Anterior cingulate cortex (tissue), 58 donors: ENCODE data around the gene TRPM2.
"Not testable (repeated sequence)": the region's sequence is repeated elsewhere in the genome, so short reads cannot be mapped to it uniquely, and the experiment has no call there.

ENCODE experiments used
- DNase-seq, 58 donors: peaks; one replicate each; lab custom pipeline; 2025; lab: John Stamatoyannopoulos, UW

Gene TRPM2

DNA sequence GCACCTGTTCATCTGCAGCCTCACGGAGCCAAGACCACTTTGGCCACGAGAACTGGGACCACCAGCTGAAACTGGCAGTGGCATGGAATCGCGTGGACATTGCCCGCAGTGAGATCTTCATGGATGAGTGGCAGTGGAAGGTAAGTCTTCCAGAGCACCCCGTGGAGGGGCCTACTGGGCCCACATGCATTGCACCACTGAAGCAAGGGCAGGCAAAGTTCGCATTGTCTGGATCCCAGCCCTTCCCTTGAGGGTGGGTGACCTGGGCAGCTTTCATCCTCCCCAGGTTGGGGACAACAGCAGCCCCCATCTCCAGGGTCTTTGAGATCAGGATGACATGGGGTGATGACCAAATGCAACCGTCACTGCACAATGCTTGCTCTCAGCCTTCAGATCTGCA, 37.5 kb downstream of the TRPM2 start:
- DNase-seq: no peak

DNA sequence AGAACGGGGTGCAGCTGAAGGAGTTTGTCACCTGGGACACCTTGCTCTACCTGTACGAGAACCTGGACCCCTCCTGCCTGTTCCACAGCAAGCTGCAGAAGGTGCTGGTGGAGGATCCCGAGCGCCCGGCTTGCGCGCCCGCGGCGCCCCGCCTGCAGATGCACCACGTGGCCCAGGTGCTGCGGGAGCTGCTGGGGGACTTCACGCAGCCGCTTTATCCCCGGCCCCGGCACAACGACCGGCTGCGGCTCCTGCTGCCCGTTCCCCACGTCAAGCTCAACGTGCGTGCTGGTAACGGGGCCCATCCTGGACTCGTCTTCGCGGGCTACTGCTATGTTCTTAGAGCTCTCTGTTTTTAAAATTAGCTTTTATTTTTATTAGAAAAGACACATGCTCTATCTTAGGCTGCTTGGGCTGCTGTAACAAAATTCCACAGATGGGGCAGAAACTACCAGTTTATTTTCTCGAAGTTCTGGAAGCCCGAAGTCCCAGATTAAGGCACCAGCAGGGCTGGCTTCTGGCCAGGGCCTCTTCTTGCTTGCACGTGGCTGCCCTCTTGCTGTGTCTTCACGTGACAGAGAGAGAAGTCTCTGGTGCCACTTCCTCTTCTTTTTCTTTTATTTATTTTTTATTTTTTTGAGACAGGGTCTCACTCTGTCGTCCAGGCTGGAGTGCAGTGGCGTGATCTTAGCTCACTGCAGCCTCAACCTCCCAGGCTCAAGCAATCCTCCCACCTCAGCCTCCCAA, 38.1 kb downstream of the TRPM2 start:
- DNase-seq: no peak

DNA sequence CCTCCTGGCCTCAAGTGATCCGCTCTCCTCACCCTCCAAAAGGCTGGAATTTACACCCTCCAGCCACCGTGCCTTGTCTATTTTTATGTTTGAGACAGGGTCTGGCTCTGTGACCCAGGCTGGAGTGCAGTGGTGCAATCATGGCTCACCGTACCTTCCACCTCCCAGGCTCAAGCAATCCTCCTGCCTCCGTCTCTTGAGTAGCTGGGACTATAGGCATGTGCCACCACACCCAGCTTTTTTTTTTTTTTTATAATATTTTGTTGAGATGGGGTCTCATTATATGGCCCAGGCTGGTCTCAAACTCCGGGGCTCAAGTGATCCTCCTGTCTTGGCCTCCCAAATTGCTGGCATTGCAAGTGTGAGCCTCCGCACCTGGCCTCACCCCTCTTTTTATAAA, 38.8 kb downstream of the TRPM2 start:
- DNase-seq: no peak

DNA sequence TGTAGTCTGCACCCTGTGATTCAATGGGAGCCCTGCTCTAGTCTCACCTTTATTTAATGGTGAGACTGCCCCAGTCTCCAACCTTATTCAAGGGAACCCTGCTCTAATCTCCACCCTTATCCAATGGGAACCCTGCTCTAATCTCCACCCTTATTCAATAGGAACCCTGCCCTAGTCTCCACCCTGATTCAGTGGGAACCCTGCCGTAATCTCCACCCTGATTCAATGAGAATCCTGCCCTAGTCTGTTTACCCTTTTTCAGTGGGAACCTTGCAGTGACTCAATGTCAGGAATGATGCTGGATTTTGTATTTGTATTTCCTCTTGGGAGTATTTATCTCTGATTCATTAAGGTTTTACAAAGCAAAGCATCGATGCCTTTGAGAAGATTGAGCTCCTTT, 39.5 kb downstream of the TRPM2 start:
- DNase-seq: no peak

DNA sequence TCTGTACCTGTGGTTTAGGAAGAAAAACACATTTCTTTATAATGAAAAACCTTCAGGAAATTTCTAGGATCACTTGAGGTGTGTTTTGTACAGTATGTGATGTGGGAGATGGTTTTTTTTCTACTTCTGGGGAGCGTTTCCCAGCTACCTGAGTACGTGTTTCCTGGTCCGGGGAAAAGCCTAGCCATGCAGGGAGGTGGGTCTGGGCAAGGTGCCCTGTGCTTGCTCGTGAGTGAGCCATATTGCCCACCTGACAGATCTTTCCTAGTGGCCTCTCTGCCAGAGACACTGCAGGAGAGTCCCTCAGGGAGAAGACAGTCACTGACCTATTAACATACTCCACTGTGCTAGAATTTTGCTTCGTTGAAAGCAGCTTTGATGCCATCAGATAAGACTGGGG, 41.3 kb downstream of the TRPM2 start:
- no peak for DNase-seq

DNA sequence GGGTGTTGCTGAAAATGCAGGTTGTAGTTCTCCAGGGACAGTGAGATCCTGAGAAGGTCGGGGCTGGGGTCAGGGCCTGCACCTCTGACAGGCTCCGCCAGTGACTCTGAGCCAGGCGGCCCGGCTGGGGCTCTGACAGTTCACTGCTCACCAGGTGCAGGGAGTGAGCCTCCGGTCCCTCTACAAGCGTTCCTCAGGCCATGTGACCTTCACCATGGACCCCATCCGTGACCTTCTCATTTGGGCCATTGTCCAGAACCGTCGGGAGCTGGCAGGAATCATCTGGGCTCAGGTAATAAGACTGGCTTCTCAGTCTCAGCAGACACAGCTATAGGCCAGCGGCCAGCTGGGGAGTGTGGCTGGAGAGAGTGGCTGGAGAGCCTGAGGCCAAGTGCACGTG, 41.8 kb downstream of the TRPM2 start:
- DNase-seq: no peak

DNA sequence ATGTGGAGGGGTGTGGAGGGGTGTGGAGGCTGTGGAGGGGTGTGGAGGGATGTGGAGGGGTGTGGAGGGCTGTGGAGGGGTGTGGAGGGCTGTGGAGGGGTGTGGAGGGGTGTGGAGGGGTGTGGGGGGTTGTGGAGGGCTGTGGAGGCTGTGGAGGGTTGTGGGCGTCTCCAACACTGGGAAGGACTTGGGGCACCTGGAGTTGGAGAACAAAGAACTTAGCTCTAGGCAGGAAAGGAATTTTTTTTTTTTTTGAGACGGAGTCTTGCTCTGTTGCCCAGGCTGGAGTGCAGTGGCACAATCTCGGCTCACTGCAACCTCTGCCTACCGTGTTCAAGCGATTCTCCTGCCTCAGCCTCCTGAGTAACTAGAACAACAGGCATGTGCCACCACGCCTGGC, 43.4 kb downstream of the TRPM2 start:
- not testable (repeated sequence) for DNase-seq

DNA sequence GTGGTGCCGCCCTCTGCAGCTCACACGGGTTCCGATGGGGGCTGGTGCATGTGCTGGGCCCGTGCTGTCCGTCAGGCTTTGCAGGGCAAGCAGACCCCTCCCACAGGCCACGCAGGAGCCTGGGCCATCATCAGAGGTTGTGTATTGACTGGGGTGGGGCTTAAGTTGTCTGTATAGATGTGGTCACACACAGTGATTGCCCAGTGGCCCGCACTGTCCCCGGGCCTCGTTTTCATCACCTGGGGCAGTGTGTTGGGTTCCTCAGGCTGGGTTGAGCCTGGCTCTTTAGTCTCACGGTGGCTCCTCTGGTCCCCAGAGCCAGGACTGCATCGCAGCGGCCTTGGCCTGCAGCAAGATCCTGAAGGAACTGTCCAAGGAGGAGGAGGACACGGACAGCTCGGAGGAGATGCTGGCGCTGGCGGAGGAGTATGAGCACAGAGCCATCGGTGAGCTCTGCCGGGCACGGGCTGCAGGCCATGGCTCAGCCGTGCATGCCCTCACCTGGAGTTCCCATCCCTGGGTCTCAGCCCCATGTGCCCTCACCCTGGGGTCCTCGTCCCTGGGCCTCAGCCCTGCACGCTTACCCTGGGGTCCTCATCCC, 44.1 kb downstream of the TRPM2 start:
- no peak for DNase-seq

DNA sequence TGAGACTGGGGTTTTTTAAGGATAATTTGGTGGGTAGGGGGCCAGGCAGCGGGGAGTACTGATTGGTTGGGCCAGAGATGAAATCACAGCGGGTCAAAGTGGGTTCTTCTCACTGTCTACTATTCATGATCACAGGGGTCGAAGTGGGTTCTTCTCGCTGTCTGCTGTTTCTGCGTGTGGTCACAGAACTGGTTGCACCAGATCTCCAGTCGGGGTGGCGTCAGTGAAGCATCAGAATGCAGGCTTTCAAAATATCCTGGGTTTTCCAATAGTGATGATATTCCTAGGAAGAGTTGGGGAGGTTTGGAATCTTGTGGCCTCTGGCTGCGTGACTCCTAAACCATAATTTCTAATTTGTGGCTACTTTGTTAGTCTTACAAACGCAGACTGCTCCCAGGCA, 45.1 kb downstream of the TRPM2 start:
- no peak for DNase-seq

DNA sequence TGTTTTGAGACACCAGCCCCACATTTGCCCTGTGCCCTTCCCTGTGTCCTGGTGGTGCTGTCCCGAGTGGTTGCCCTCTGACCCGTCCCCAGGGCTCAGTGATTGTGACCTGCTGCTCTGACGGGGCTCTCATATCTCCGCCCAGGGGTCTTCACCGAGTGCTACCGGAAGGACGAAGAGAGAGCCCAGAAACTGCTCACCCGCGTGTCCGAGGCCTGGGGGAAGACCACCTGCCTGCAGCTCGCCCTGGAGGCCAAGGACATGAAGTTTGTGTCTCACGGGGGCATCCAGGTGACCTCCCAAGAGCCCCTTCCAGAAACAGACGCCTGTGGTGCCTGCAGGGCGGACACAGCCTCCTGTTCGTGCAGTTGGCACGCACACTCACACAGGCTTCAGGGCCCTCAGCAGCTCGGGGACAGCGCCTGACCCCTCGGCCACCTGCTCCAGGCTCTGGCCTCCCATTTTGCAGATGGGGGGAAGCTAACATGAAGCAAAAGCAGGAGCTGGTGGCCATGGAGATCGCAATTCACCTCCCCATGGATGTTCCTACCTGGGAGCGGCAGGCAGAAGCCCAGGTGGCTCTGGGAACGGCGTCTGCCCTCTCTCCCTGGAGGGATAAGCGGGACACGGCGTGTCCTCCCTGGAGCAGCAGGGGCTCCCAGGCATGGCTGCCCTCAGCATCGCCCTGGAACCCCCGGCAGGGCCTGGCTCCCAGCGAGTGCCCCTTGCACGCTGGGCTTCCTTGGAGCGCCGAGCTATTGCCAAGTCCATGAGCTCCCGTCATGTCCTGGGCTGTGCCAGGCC, 45.9 kb downstream of the TRPM2 start:
- DNase-seq: no peak

DNA sequence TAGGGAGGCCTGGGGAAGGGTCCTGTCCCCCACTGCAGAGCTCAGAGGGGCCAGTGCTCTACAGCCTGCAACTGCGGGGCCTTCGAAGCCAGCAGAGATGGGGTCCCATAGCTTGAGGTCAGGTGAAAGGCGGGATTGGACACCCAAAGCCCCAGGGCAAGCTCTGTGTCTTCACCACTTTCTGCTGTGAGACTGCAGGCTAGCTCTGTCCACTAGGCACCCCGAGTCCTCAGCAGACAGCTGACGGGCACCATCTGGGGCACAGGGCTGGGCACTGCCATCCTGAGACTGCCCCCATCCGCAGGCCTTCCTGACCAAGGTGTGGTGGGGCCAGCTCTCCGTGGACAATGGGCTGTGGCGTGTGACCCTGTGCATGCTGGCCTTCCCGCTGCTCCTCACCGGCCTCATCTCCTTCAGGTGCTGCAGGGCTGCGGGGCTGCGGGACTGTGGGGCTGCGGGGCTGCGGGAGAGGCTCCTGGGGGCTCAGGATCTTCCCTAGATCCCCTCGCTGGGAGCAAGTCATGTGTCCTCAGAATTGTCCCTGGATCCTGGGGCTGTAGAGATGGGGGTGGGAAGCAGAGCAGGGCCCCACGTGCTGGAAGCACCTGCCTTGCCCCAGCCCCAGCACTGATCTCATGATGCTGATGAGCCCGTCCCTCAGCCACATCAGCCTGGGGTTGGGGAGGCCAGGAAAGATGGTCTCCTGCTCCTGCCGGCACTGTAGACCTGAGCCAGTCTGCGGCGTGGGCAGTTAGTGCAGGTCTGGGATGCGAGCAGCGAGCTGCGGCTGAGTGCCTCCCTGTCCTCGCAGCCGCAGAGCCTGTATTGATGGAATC, 46.8 kb downstream of the TRPM2 start:
- DNase-seq: no peak

DNA sequence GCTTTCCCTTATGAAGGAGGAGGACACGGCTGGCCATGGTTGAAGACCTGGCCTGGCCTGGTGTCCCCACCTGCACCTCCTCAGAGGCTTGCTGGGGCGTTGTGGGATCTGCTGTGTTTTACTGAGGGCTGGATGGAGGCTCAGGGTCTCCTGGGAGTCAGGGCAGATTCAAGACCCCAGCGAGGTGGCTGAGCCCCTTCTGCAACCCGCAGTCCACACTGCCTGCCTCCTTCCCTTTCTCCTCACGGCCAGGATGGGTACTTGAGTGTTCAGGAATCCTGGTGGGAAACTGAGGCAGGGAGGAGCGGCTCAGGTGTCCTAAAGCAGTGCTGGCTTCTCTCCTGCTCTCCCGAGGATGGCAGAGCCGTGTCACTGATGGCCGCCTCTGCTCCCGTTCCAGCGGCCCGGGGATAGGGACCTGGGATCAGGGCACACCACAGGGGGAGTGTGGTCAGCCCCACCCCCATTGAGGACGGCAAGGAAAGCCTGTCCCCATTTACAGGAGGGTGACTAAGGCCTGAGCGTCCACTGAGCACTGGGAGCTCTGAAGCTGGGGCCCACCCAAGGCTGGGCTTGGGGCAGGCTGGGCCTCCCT, 47.5 kb downstream of the TRPM2 start:
- no peak for DNase-seq

DNA sequence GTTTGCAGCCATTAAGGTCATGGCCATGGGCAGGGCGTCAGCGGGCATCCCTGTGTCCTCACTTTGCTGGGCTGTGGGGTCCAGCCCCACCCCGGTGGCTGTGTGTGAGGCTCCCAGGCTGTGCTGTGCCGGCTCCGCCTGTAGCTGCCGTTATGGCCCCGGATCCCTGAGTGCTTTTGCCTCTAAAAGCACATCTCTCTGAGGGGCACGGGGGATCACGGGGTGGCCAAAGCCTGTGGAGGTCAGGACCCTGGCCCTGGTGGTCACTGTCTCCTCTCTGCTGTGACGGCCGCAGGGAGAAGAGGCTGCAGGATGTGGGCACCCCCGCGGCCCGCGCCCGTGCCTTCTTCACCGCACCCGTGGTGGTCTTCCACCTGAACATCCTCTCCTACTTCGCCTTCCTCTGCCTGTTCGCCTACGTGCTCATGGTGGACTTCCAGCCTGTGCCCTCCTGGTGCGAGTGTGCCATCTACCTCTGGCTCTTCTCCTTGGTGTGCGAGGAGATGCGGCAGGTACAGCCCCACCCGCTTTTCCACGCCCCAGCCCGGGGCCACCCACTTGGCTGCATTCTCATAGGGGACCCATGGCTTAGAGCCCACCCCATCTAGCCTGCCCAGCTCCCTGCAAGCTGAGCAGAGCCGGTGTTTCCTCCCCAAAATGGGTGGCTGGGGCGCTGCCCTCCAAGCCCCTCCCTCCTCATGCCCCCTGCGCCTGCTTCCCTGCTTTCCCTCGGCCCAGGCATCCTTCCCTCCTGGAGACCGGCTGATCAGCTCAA, 48.2 kb downstream of the TRPM2 start:
- DNase-seq: no peak

DNA sequence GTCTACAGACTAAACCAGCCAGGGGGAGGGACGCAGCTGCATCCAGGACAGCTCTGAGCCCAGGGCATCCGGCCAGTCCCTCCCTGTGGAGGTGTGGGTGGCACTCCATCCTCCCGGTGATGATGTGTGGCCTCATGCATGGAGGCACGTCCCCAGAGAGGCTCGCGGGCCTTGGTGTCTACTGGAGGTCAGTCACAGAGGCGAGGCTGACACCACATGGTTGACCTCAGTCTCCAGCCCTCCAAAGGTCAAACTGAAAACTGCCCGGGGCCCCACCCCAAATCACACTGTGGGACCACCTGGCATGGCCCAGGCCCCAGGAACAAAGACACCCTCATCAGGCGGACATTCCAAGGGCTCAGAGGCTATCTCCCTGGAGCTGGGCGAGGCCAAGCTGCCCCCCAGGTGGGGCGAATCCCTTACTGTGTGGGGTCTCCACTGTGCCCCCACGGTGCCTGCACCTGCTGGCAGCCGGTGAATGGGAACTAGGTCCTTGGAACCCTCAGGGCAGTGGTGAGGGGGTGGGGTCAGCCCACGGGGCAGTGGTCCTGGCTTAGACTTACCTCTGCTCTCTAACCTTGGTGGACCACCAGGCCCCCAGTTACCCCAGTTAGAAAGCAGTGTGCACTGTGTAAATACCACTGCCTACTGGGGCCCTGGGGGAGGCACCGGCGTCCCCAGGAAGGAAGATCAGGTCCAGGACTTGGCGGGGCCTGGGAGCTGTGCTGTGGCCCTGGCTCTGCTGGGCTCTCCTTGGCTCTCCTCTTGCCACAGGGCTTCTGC, 49.1 kb downstream of the TRPM2 start:
- DNase-seq: no peak

DNA sequence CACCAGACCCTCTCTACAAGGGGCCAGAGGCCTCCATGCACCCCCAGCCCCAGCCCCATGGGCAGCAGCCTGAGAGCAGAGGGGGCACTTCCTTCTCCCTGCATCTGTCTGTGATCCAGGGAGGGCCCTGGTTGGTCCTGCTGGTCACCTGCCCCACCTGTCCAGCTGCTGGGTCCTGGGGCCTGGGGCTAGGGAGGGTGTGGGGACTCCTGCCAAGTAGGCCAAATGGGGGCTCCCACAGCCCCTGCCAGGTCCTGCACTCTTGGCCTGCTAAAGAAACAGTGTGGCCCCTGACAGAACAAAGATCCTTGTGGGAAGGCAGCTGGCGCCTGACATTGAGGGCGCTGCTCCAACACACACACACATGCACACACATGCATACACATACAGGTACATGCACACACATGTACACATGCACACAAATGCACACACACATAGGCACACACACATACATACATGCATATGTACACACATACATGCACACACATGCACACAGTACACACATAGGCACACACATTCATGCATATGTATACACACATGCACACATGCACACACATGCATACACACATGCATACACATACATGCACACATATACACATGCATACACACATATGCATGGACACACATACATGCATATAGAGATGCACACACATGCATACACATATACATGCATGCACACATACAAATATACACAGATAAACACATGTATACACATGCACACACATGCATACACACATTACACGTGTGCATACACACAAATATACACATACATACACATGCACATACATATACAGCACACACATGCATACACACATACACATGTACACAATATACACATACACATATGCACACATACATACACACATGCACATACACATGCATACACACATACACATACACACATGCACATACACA, 49.9 kb downstream of the TRPM2 start:
- DNase-seq: no peak

DNA sequence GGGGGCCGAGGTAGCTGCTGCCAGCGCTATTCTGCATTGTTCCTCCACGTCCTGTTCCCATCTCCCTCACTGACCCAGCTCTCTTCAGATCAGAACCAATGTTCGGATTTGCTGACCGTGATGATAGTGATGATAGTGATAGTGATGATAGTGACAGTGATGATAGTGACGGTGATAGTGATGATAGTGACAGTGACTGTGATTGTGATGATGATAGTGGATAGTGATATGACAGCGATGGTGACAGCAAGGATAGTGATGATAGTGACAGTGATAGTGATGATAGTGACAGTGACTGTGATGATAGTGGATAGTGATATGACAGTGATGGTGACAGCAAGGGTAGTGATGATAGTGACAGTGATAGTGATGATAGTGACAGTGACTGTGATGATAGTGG, 51.1 kb downstream of the TRPM2 start:
- DNase-seq: not testable (repeated sequence)

DNA sequence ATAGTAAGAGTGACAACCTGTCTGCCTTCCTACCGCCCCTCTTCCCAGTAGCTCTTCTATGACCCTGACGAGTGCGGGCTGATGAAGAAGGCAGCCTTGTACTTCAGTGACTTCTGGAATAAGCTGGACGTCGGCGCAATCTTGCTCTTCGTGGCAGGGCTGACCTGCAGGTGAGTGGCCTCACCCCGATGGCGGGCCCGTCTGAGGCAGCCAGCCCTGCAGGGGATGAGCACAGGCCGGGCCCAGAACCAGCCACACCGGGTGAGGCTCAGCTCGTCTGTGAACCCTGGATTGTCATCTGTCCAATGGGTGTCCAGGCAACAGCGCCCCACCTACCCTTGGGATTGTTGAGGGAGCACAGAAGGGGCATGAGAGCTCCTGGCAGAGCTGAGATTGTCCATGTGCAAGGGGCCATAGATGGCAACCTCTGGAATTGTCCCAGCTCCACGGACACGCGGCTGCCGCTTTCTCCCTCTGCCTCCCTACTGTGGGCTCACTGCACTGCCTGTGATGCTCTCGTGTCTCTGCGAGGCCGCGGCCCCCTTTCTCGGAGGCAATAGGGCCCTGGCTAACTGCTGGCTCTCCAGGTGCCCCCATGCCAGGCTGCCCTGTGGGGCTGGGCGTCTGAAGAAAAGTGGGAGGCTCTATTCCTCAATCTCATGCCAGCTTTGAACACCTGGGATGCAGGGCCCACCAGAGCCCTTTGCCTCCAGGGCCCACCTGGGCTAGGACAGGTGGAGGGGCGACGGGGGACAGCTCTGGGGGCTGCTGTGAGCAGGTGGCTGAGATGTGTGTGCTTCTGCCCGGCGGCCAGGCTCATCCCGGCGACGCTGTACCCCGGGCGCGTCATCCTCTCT, 51.9 kb downstream of the TRPM2 start:
- no peak for DNase-seq
